KG1 (cell line): Measurements from ENCODE around the gene GTPBP2.
"Not testable (repeated sequence)": the region's sequence is repeated elsewhere in the genome, so short reads cannot be mapped to it uniquely, and the experiment has no call there.

Source experiments
- DNase-seq: peaks from one replicate; lab custom pipeline; 2025; lab: John Stamatoyannopoulos, UW

The GTPBP2 gene

GRCh38 chr6:43624786-43625288, 4.2 kb downstream of the GTPBP2 start:
- DNase-seq = no peak

GRCh38 chr6:43623880-43624785, 4.9 kb downstream of the GTPBP2 start:
- no peak for DNase-seq

GRCh38 chr6:43622541-43622940, 6.5 kb downstream of the GTPBP2 start:
- no peak for DNase-seq

GRCh38 chr6:43621836-43622180, 7.3 kb downstream of the GTPBP2 start:
- no peak for DNase-seq

GRCh38 chr6:43621078-43621835, 7.8 kb downstream of the GTPBP2 start:
- no peak for DNase-seq

GRCh38 chr6:43616725-43617472, 12.2 kb downstream of the GTPBP2 start:
- DNase-seq = no peak

- DNase-seq = no peak
Measured at GRCh38 chr6:43614396-43614730, 14.7 kb downstream of the GTPBP2 start.

GRCh38 chr6:43613721-43614395, 15.2 kb downstream of the GTPBP2 start:
- no peak for DNase-seq

GRCh38 chr6:43610431-43610830, 18.6 kb downstream of the GTPBP2 start:
- DNase-seq = no peak

- DNase-seq = no peak
Measured at GRCh38 chr6:43609402-43609801, 19.7 kb downstream of the GTPBP2 start.

- DNase-seq = no peak
Measured at GRCh38 chr6:43608807-43609206, 20.3 kb downstream of the GTPBP2 start.

GRCh38 chr6:43608310-43608763, 20.7 kb downstream of the GTPBP2 start:
- no peak for DNase-seq

- DNase-seq = no peak
Measured at GRCh38 chr6:43606019-43606418, 23.0 kb downstream of the GTPBP2 start.

GRCh38 chr6:43604174-43604573, 24.9 kb downstream of the GTPBP2 start:
- no peak for DNase-seq

- DNase-seq = no peak
Measured at GRCh38 chr6:43600595-43600994, 28.5 kb downstream of the GTPBP2 start.

GRCh38 chr6:43593938-43594337, 35.1 kb downstream of the GTPBP2 start:
- DNase-seq = no peak

- DNase-seq = not testable (repeated sequence)
Measured at GRCh38 chr6:43589564-43589963, 39.5 kb downstream of the GTPBP2 start.

GRCh38 chr6:43588194-43588593, 40.9 kb downstream of the GTPBP2 start:
- DNase-seq = no peak

- no peak for DNase-seq
Measured at GRCh38 chr6:43584892-43585570, 44.0 kb downstream of the GTPBP2 start.

GRCh38 chr6:43582911-43583310, 46.2 kb downstream of the GTPBP2 start:
- no peak for DNase-seq

- no peak for DNase-seq
Measured at GRCh38 chr6:43579171-43579570, 49.9 kb downstream of the GTPBP2 start.
